Osteoblast (primary cell): ENCODE measurements around the gene DCAKD. TPM values are rescaled to one million over a fixed set of nuclear protein-coding genes. Genes with fewer than 3 reads are reported as not detected.

Source experiments
- DNase-seq: peaks from one replicate; pipeline ENCODE4 v3.0.0; 2011; ENCODE audit warnings: low spot score, mixed read lengths; ENCODE audit not compliant: insufficient read length; ENCODE audit errors: missing footprints
- H2AFZ ChIP-seq: 2 replicates; pipeline ENCODE4 v1.6.0; 2011; ENCODE audit warnings: mild to moderate bottlenecking, low read length
- H3K27ac ChIP-seq: 2 replicates; pipeline ENCODE4 v1.5.1; 2011; ENCODE audit warnings: mild to moderate bottlenecking, low read depth, low read length, moderate library complexity
- H3K27me3 ChIP-seq: 2 replicates; pipeline ENCODE4 v1.6.0; 2012; ENCODE audit warnings: mild to moderate bottlenecking, control low read depth, inconsistent platforms, low read length, moderate library complexity; ENCODE audit not compliant: insufficient read depth
- H3K36me3 ChIP-seq: 2 replicates; pipeline ENCODE4 v1.5.1; 2011; ENCODE audit warnings: mild to moderate bottlenecking, low read length, control low read depth, moderate library complexity; ENCODE audit not compliant: insufficient read depth
- H3K4me1 ChIP-seq: 2 replicates; pipeline ENCODE4 v1.5.1; 2011; ENCODE audit warnings: mild to moderate bottlenecking, low read length, control low read depth, moderate library complexity; ENCODE audit not compliant: insufficient read depth
- H3K4me2 ChIP-seq: 2 replicates; pipeline ENCODE4 v1.6.0; 2011; ENCODE audit warnings: mild to moderate bottlenecking, low read length; ENCODE audit not compliant: insufficient read depth
- H3K4me3 ChIP-seq: fragments of 200-600 bp; sonication (generic); 3 replicates; pipeline ENCODE4 v1.5.1; 2012; ENCODE audit warnings: mild to moderate bottlenecking, low read length, inconsistent platforms; ENCODE audit not compliant: insufficient read depth
- H3K79me2 ChIP-seq: 2 replicates; pipeline ENCODE4 v1.6.0; 2012; ENCODE audit warnings: mild to moderate bottlenecking, low read length, control low read depth, inconsistent platforms; ENCODE audit not compliant: insufficient read depth
- H3K9me3 ChIP-seq: 2 replicates; pipeline ENCODE4 v1.5.1; 2011; ENCODE audit warnings: low read depth, low read length, control low read depth
- H4K20me1 ChIP-seq: 2 replicates; pipeline ENCODE4 v1.6.0; 2012; ENCODE audit warnings: mild to moderate bottlenecking, low read length, control low read depth; ENCODE audit not compliant: insufficient read depth
- CTCF ChIP-seq: IDR thresholded peaks from 2 replicates; pipeline ENCODE4 v1.5.1; 2011; ENCODE audit warnings: mild to moderate bottlenecking, low read depth, low read length, moderate library complexity; ENCODE audit errors: extremely low read depth
- small RNA-seq: library from RNA; depleted of rRNA; stranded (forward); fragments of <200 nt; gene quantifications from one replicate; pipeline ENCODE3, GENCODE V24; 2012
- total RNA-seq: library from RNA; depleted of rRNA; stranded (reverse); fragments of >200 nt; gene quantifications from 2 replicates; pipeline ENCODE4 v1.2.3, GENCODE V29; 2012

Gene DCAKD
- total RNA-seq, 1 donor: 39.1 TPM

- H2AFZ ChIP-seq: no peak overlapping the region
- no peak for TF ChIP-seq CTCF
- H3K4me3 ChIP-seq: no peak overlapping the region
Observed at GRCh38 chr17:44977065-44977464, 74.4 kb downstream of the DCAKD start.

GRCh38 chr17:44976206-44976605 is 75.2 kb downstream of the DCAKD start:
- no peak overlapping the region for H2AFZ ChIP-seq

More at GRCh38 chr17:44977065-44977464, 74.4 kb downstream of the DCAKD start:
- no peaks in the 10 kb centered on the region for H3K79me2 ChIP-seq
- DNase-seq: peak; percentile 43
- no peak overlapping the region for H3K27ac ChIP-seq
- H4K20me1 ChIP-seq: no peaks in the 10 kb centered on the region
- H3K27me3 ChIP-seq: peaks cover 12% of the 10 kb centered on the region
- no peak overlapping the region for H3K4me2 ChIP-seq
- peaks cover 23% of the 10 kb centered on the region for H3K4me1 ChIP-seq
- no peaks in the 10 kb centered on the region for H3K9me3 ChIP-seq
- no peaks in the 10 kb centered on the region for H3K36me3 ChIP-seq

More at GRCh38 chr17:44976206-44976605, 75.2 kb downstream of the DCAKD start:
- H3K79me2 ChIP-seq: no peaks in the 10 kb centered on the region
- no peak for TF ChIP-seq CTCF
- H3K4me3 ChIP-seq: no peak overlapping the region
- H3K4me2 ChIP-seq: no peak overlapping the region
- peaks cover 20% of the 10 kb centered on the region for H3K4me1 ChIP-seq
- peaks cover 12% of the 10 kb centered on the region for H3K27me3 ChIP-seq
- H3K9me3 ChIP-seq: no peaks in the 10 kb centered on the region
- DNase-seq: peak; percentile 58
- no peak overlapping the region for H3K27ac ChIP-seq
- no peaks in the 10 kb centered on the region for H3K36me3 ChIP-seq
- no peaks in the 10 kb centered on the region for H4K20me1 ChIP-seq

Small RNAs within 50 kb of the gene (small RNA-seq; reads per million reads assigned to genes)
- not detected for gene AC015936.2
- gene RF00019: not detected

Other genes starting within 250 kb of the DCAKD start
- gene GJC1, start 221.3 kb downstream of the DCAKD start, total RNA-seq: 10.3 and 10.5 TPM in 2 replicates
- gene HIGD1B, start 203.7 kb downstream of the DCAKD start, total RNA-seq: not detected in 2 replicates
- gene EFTUD2, start 152.2 kb downstream of the DCAKD start, total RNA-seq: 72.7 and 81.0 TPM in 2 replicates
- under 0.01 TPM in 2 replicates for gene GFAP, start 136.1 kb downstream of the DCAKD start, total RNA-seq
- 0.72 and 1.2 TPM in 2 replicates for gene KIF18B, start 103.9 kb downstream of the DCAKD start, total RNA-seq
- under 0.01 TPM in 1 of 2 replicates, not detected in the other for gene C1QL1, start 83.3 kb downstream of the DCAKD start, total RNA-seq
- gene NMT1, start 9.7 kb upstream of the DCAKD start, total RNA-seq: 51.8 and 66.6 TPM in 2 replicates
- 31.5 and 47.7 TPM in 2 replicates for gene PLCD3, start 80.9 kb upstream of the DCAKD start, total RNA-seq
- gene ACBD4, start 84.1 kb upstream of the DCAKD start, total RNA-seq: 4.7 and 6.2 TPM in 2 replicates
- 10.9 and 12.1 TPM in 2 replicates for gene HEXIM1, start 96.8 kb upstream of the DCAKD start, total RNA-seq
- 10.0 and 10.9 TPM in 2 replicates for gene HEXIM2, start 110.2 kb upstream of the DCAKD start, total RNA-seq
- gene FMNL1, start 170.3 kb upstream of the DCAKD start, total RNA-seq: 2.7 and 3.6 TPM in 2 replicates
- not detected in 2 replicates for gene SPATA32, start 210.5 kb upstream of the DCAKD start, total RNA-seq